Left forelimb (tissue), 1 donor: ENCODE results near the gene MSI2.

Source experiments
- DNase-seq: peaks from one replicate; pipeline ENCODE4 v3.0.0-alpha.2; 2018; ENCODE audit warnings: low spot score

Gene MSI2

GRCh38 chr17:57638284-57638683 lies 382.0 kb downstream of the MSI2 start:
- DNase-seq = no peak

- DNase-seq = no peak
Measured at GRCh38 chr17:57639381-57639780, 383.1 kb downstream of the MSI2 start.

DNA sequence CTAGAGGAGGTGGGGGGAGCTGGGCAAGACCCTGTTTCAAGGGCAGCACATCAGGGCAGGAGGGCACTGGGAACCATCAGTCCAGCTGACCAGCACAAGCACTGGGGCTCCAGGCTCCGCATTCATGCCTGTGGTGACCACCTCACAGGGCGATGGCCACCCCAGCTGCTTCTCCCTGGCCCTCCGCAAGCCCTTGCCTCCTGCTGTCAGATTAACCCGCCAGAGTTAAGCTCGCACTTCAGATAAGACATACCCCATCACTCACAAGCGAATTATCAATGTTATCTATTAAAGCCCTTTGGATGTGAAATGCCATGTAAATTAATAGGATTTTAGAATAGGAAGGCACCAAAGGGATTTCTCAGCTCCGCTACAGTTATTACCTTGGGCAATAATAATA lies 383.8 kb downstream of the MSI2 start:
- DNase-seq = no peak

DNA sequence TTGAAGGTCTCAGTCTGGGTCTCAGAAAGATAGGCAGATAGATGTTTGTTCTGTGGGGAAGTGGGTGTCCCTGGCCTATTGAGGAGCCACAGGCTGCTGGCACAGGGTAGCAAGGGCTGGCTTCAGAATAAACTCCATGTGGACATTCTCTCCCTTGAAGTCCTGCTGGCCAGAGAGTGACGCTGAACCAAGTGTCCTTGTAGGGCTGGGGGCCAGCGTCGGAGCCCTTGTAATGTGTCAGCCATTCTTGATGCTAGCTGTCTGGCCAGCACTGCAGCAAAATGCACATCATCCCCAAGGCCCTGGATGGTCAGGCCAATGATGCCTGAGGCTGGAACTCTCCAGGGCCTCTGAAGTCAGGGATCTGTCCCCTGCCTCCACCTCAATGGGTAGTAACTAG lies 385.4 kb downstream of the MSI2 start:
- DNase-seq = no peak

DNA sequence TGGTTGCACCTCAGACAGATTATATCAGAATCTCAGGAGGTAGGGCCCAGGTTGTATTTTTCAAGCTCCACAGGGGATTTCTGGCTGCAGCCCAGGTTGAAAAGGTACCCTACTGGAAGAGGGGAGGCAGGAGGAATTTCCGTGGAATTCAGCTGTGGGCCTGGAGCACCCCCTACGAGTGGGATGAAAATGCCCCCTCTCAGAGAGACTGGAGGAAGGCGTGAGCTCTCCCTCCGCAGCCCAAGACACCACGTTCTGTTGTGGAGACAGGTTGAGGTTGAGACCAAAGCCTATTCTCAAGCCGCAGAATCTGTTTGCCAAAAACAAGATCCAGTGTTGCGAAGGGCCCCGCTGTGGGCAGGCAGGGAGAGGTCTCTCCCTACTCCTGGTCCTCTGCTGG lies 386.7 kb downstream of the MSI2 start:
- DNase-seq = no peak

DNA sequence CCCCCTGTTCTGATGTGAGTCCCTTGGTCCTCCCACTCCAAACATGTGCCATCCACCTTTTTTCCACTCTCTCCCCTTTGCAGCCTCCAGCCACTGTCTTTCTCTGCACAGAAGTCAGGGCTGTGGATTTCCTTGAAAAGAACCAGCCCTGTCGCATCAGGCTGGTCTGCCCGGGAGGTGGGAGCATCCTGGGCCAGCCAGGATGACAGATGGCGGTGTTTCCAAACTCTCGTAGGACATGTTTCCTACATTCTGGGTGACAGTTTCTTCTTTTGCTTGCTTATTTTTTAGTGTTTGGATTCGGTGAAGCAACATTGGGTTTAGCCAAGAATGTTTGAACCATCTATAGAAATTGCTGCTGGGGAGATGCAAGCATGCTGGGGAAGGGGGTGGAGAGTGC lies 388.0 kb downstream of the MSI2 start:
- no peak for DNase-seq

DNA sequence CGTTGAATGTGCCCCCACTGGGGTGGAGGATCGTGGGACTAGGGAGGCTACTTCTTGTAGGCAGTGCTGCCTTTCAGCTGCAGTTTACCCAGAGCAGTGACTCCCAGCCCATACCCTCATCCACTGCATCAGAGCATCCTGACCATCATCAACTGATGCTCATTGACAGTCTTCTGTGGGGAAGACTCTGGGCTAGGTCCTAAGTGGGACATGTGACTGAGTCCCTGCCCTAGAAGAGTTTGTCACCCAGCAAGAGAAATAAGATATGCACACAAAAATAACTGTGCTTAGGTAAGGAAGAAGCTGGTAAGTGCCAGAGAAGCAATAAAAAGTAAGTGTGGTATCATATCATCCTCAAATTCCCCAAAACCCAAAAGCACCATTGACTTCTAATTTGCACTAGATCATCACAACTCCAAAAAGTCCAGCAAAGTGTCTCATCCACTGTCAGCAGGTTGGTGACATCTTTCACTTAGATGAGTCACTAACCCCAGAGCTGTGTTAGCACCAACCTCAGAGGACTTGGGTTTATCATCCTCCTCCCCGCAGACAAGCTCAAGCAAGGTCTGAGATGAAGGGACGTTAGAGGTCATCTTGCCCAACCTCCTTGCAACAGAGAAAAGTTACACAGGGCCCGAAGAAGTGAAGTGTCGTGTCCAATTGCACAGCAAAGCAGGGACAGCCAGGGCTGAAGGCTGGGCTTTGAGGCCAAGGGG lies 389.8 kb downstream of the MSI2 start:
- DNase-seq = no peak

DNA sequence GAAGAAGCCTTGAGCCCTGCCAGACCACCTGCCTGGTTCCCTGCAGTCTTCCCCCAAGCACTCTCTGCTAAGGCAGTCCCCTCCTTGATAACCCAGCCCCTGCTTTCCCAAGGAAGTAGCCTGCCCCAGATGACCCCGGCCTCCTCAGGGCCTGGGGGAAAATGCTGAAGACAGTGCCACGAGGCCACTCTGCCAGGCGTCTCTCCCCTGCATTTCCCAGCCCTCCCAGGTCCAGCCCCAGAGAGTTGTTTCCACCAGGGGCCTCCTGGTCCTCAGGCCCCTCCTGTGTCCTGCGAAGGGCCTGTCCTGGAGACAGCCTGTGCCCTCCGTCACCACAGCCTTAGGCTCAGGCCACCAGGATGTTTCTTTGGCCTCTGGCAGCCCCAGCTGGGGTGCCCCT lies 392.4 kb downstream of the MSI2 start:
- DNase-seq = no peak

- DNase-seq = no peak
Measured at GRCh38 chr17:57649191-57649590, 392.9 kb downstream of the MSI2 start.

DNA sequence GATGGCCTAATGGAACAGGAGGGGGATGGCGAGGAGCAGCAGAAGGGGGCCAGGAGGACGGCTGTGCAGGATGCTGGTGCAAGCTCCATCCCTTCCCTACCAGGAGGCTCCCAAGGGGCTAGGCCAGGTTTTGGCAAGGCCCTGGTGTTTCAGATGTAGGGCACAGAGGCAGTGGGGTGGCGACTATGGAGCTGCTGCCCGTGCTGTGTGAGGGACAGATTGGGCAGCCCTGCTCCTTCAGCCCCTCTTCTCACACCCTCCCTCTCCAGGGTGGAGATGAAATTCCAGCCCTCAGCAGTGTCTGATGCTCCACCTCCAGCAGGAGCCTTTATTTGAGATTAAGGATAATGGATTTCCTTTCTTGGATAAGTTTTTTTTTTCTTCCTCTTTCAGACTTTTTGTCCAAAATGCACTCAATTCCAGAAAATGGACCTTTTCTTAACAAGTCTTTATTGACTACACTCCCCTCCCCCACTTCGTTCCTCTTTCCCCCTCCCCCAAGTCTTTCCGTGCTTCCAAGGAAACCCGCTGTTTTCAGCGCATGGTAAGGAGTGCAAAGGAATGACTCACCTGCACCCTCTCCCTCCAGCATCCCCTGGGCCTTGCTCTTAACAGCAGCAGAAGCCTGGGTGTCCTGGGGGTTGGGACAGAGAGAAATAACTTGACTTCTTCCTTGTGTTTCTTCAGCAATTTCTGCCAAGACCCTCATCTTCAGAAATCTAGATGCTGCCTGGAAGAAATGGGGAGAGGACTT lies 393.6 kb downstream of the MSI2 start:
- DNase-seq = no peak

DNA sequence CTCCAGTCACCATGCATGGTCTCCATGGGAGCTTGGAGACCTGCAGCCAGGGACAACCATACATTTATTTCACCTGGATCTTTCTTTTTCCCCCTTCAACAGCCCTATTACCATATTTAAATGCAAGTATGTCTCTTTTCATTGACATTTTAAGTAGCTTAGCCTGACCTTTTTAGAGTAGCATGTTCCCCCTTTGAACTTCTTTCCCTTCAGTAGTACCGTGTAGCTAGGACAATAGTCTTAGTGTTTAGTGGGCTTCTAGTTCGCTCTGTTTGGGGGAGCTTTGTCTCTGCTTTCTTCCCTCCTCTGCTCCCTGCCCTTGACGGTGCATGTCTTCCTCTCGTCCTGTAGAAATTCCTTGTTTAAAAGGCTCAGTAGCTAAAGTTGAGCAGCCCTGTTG lies 394.2 kb downstream of the MSI2 start:
- no peak for DNase-seq

DNA sequence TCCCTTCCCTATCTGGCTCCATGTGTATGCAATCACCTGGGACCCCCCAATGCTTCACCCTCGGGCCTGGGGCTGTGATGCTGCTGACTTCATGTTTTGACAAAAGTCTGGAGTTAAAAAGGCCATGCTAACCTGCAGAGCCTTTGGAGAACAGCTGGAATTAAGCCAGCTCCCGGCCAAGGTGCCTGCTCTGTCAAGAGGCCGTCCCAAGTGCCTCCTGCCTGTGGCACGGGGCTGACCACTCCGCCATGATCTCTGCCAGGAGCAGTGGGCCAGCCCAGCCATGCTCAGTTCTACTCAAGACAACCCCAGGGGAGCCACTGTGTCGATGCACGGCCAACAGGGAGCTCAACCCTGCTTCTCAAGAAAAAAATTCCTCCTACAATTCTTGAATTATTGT lies 395.1 kb downstream of the MSI2 start:
- no peak for DNase-seq

- no peak for DNase-seq
Measured at GRCh38 chr17:57651996-57652395, 395.7 kb downstream of the MSI2 start.

GRCh38 chr17:57652811-57653210 lies 396.5 kb downstream of the MSI2 start:
- no peak for DNase-seq

GRCh38 chr17:57653279-57653678 lies 397.0 kb downstream of the MSI2 start:
- no peak for DNase-seq

- no peak for DNase-seq
Measured at GRCh38 chr17:57654040-57654775, 397.9 kb downstream of the MSI2 start.

DNA sequence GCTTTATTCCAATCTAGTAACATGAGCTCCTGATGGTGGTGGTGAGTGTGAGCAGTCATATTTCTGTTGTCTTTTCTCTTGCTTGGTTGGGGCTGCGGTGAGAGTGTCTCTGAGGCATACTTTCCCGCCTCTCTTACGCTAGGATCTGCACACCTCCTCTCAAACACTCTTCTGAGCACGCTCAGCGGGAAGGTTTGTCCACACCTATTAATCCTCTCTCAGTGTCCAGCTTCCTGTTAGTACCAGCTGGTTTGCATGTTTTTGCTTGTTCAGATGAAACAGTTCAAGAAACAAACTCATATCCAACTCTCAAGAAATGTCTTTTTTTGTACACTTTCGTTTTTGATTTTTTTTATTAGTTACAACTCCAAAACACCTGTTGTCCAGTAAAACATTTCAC lies 399.2 kb downstream of the MSI2 start:
- no peak for DNase-seq

GRCh38 chr17:57657211-57657610 lies 400.9 kb downstream of the MSI2 start:
- no peak for DNase-seq

GRCh38 chr17:57662041-57662440 lies 405.7 kb downstream of the MSI2 start:
- no peak for DNase-seq

DNA sequence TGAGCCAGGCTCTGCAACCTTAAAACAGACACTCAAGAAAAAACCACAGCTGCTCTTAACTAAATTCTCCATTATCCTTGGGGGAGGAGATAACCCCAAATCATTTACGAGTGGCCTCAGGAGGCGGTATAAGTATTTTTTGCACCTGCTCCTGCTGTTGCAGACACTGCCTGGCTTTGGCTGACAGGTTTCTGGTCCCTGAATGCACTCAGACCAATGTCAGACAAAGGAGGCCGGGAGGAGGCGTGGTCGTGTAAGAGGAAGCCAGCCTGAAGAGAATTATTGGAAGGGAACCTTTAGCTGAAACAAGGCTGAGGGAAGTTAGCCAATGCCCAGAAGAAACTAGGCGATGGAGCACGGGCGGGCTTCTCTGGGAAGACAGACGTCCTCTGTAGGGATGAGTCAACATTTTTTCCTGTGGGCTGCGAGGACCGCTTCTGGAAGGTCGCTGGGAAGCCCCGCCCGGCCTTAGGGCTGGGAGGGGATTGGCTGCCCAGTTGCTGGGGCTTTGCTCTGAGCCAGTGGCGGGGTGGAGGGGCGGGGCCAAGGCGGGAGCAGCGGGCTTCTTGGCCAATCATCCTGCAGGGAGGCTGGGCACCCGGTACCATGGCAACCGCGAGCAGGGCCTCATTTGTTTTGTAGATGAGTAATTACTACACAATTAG lies 406.5 kb downstream of the MSI2 start:
- DNase-seq = peak; percentile 95

DNA sequence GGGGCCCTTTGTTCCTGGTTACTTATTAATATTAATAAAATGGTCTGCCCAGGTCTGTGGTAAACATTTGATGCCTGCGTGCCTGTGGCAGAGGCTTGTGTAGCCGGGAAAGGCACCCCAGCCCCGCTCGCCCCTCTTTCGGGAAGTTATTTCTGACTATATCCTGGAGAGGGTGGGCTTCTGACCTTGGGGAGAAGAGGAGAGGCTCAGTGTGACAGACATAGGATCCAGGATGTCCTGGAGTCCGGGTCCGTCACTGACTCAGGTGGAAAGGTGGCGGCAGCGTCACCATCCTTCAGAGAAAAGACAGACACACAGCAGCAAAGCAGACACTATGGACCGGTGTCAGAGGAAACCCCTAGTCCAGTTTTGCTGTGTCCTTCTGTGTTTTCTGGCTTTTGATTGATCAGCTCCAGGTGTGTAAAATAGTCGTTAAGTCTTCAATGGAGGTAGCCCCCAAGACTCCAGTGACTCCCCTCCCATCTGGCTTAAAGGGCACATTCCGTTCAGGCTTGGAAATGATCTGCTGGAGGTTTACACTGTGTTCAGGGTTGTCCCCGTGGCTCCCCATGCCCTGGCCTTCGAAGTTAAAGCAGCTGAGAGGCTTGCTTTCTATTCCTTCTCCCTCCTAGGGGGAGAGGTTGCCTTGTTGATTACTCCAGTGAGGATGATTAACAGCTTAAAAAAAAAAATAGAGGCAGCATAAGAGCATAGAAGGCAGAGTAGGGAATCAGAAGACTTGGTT lies 407.2 kb downstream of the MSI2 start:
- no peak for DNase-seq

DNA sequence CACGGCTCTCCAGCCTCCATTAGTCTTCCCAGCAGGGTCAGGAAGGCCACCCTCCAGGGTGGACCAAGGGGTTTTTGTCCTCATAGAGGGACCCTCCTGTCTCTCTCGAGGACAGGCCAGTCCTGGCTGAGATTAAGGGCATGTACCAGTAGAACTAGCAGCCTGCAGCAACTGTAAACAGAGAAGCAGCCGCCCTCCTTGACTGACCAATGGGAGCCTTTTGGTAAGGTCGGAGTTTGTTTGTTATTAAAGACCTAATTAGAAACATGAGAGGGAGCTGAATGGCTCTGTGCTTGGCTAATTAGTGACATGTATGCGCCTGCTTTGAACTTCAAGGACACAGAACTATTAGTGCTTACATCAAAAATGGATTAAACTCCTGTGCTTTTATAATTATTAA lies 408.8 kb downstream of the MSI2 start:
- DNase-seq = no peak
